Esophagus squamous epithelium (tissue), 4 donors: Measurements from ENCODE around the gene ART3.
"Not testable (repeated sequence)": the region's sequence is repeated elsewhere in the genome, so short reads cannot be mapped to it uniquely, and the experiment has no call there.

Experiments used
- POLR2A ChIP-seq, 4 donors: fragments of 450-650 bp; IDR thresholded peaks; one replicate each; pipeline ENCODE4 v1.6.1; 2017; ENCODE audit warnings: antibody characterized with exemption in 4 of 4, mild to moderate bottlenecking in 4 of 4, moderate library complexity in 3 of 4
- TF ChIP-seq, protein P1 (sequence below), 6 experiments: fragments of 450-650 bp in 4 of 6; fragments of 200-600 bp in 2 of 6; sonication (generic) in 2 of 6; IDR thresholded peaks; one replicate each; pipeline ENCODE4 v1.5.1; 2016 to 2019; ENCODE audit warnings: antibody characterized with exemption in 6 of 6, mild to moderate bottlenecking in 4 of 6, moderate library complexity in 4 of 6

- TF ChIP-seq, protein P1, sequence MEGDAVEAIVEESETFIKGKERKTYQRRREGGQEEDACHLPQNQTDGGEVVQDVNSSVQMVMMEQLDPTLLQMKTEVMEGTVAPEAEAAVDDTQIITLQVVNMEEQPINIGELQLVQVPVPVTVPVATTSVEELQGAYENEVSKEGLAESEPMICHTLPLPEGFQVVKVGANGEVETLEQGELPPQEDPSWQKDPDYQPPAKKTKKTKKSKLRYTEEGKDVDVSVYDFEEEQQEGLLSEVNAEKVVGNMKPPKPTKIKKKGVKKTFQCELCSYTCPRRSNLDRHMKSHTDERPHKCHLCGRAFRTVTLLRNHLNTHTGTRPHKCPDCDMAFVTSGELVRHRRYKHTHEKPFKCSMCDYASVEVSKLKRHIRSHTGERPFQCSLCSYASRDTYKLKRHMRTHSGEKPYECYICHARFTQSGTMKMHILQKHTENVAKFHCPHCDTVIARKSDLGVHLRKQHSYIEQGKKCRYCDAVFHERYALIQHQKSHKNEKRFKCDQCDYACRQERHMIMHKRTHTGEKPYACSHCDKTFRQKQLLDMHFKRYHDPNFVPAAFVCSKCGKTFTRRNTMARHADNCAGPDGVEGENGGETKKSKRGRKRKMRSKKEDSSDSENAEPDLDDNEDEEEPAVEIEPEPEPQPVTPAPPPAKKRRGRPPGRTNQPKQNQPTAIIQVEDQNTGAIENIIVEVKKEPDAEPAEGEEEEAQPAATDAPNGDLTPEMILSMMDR (IDR thresholded peaks at IDR 0.05) = not testable (repeated sequence)
- TF ChIP-seq POLR2A (IDR thresholded peaks at IDR 0.05) = not testable (repeated sequence)
Measured at GRCh38 chr4:76050560-76051050, 23.9 kb upstream of the ART3 start.
